Measurements from ENCODE around the gene LCN9. TPM values are rescaled to one million over a fixed set of nuclear protein-coding genes. Genes with fewer than 3 reads are reported as not detected.

LCN9 gene
- polyA plus RNA-seq, 6 donors from 2014 or later, result not detected

GRCh38 chr9:135715056-135715595 lies 52.0 kb downstream of the LCN9 start:
- Mint-ChIP-seq H3K4me1 (peaks cover 0 to 5% (median 2%) of the 10 kb centered on the region in 3 donors), H3K9me3 (no peaks in the 10 kb centered on the region), H3K27me3 (peaks cover 15 to 59% (median 54%) of the 10 kb centered on the region in 3 donors), H3K36me3 (no peaks in the 10 kb centered on the region), H3K27ac (no peak overlapping the region), H3K4me3 (peak overlapping the region in 1 of 8 donors; percentile 37)
- ATAC-seq (ENCODE audit: low read depth in 2 of 2) (no peak), DNase-seq (no peak)

DNA sequence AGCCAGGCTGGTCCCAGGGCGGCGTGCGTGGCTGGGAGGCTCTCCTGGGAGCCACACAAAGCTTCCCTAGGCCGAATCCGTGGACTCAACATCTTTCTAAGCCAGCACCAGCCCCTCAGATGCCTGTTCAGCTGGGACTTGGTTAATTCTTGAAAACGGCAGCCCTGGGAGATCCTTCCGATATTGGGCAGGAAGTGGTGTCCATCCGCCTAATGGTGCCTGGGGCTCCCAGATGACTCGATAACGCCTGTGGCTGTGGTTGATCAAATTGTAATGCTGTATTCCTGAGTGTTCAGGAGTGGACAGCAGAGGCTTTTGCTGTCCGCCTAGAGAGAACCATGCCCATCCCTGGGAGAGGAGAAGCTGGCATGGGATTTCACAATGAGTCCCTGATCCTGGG lies 52.9 kb downstream of the LCN9 start:
- no peak for DNase-seq
- H3K36me3 Mint-ChIP-seq, result no peaks in the 10 kb centered on the region
- no peak for ATAC-seq (ENCODE audit: low read depth in 2 of 2)
- H3K9me3 Mint-ChIP-seq, result no peaks in the 10 kb centered on the region
- peaks cover 0 to 5% (median 2%) of the 10 kb centered on the region in 3 donors for H3K4me1 Mint-ChIP-seq
- no peak overlapping the region for H3K27ac Mint-ChIP-seq
- peaks cover 15 to 64% (median 48%) of the 10 kb centered on the region in 3 donors for H3K27me3 Mint-ChIP-seq
- H3K4me3 Mint-ChIP-seq, result no peak overlapping the region

Other genes with a start within 250 kb of the LCN9 start
- under 1 TPM in 3 of 6 donors, not detected in 3; 0.27 to 0.47 (median 0.37) TPM for gene PPP1R26, start 183.5 kb upstream of the LCN9 start, polyA plus RNA-seq (ENCODE audit: low read depth in 6 of 6)
- 10 to 100 TPM; 41.5 to 57.9 (median 45.5) TPM for gene MRPS2, start 162.6 kb upstream of the LCN9 start, polyA plus RNA-seq (ENCODE audit: low read depth in 6 of 6)
- gene LCN1, start 141.9 kb upstream of the LCN9 start, polyA plus RNA-seq (ENCODE audit: low read depth in 6 of 6), result not detected
- gene OBP2A, start 117.2 kb upstream of the LCN9 start, polyA plus RNA-seq (ENCODE audit: low read depth in 6 of 6), result not detected
- gene PAEP, start 101.6 kb upstream of the LCN9 start, polyA plus RNA-seq (ENCODE audit: low read depth in 6 of 6), result not detected
- gene GLT6D1, start 23.8 kb upstream of the LCN9 start, polyA plus RNA-seq (ENCODE audit: low read depth in 6 of 6), result not detected
- gene SOHLH1, start 36.2 kb downstream of the LCN9 start, polyA plus RNA-seq (ENCODE audit: low read depth in 6 of 6), result not detected
- gene KCNT1, start 38.9 kb downstream of the LCN9 start, polyA plus RNA-seq (ENCODE audit: low read depth in 6 of 6), result not detected
- 1 to 10 TPM in 4 of 6 donors, under 1 TPM in 1, not detected in 1; 0.95 to 3.5 (median 2.0) TPM for gene CAMSAP1, start 244.2 kb downstream of the LCN9 start, polyA plus RNA-seq (ENCODE audit: low read depth in 6 of 6)